NK-92 (cell line): ENCODE results near the gene BATF2.
"Not testable (repeated sequence)": the region's sequence is repeated elsewhere in the genome, so short reads cannot be mapped to it uniquely, and the experiment has no call there.

Source experiments
- DNase-seq: peaks from one replicate; lab custom pipeline; 2025; ENCODE audit not compliant: unreplicated experiment; lab: John Stamatoyannopoulos, UW

The BATF2 gene

DNA sequence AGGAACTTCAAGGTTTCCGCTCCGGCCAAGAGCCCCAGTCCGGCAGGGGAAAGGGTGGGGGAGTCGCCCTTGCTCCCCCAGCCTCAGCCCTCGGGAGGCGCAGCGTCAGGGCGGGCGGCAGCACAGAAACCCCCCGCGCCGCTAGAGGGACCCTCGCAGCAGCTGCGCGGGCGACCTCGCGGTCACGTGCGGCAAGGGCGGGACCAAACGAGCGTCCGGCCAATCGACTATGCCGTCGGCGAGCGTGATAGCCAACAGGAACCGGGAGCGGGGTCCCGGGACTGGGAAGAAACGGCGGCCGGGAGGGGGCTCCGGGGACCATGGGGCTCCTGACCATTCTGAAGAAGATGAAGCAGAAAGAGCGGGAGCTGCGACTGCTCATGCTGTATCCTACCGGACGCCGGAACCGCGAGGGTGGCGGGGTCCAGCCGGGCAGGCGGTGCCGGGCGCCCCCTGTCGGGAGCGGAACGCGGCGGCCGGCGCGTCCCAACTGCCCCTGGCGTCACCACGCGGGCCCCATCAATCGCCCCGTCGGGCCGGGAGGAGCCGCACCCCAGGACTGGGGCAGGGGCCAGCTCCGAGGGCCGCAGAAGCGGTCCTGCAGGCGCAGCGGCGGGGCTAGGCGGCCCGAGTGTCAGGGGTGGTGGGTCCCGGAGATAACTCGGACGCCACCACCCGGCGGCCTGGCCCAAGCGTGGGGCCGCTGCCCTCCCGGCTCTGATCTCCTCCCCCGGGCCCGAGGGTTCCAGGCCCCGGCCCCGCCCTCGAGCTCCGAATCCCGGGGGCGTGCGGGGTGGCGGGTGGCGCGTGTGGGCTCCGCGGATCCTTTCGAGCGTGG lies 17.3 kb upstream of the BATF2 start, which contains the start of gene ARL2:
Gene ARL2 (plus strand): TSS at position 273 of the 838 bp plus-strand sequence. CDS start 48 bp downstream, at position 321.
- DNase-seq = no peak

GRCh38 chr11:65013130-65013887 lies 16.5 kb upstream of the BATF2 start:
- DNase-seq = peak; percentile 52

- no peak for DNase-seq
These were observed 12.1 kb upstream of the BATF2 start for GRCh38 chr11:65008873-65009272.

GRCh38 chr11:65008016-65008415 lies 11.2 kb upstream of the BATF2 start:
- no peak for DNase-seq

- DNase-seq = not testable (repeated sequence)
These were observed 7.2 kb upstream of the BATF2 start for GRCh38 chr11:65003968-65004367.

DNA sequence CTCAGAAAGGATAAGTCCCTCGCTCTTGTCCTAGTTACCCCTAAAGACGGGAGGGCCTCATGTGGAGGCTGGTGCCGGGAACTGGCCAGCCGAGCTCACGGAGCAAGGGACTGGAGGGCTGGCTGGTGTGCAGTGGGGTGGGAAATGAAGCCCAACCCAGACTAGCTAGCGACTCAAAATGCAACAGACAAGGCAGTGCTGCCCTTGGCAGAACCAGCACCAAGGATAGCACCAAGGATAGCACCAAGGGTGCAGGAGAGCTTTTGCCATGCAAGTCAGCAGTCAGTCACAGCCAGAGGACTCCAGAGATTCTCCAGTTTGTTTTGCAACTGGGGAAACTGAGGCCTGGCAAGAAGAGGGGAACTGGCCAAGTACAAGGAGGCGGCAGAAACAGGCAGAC lies 6.5 kb upstream of the BATF2 start:
- no peak for DNase-seq

GRCh38 chr11:65002706-65003105 lies 5.9 kb upstream of the BATF2 start:
- DNase-seq = no peak

DNA sequence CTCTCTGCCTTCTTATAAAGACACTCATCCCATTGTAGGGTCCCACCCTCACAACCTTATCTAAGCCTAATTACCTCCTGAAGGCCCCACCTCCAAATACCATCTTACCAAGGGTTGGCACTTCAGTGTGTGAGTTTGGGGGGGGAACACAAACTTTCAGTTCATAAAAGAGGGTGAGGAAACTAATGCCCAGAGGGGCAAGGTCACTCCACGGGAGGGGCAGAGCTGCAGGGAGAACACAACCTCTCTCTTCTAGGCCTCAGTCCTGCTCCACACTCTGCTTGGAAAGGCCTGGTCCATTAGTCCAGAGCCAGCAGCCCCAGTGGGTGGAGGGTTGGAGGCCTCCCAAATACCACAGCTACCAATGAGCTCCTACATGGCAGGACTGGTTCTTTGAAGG lies 2.7 kb upstream of the BATF2 start:
- no peak for DNase-seq

DNA sequence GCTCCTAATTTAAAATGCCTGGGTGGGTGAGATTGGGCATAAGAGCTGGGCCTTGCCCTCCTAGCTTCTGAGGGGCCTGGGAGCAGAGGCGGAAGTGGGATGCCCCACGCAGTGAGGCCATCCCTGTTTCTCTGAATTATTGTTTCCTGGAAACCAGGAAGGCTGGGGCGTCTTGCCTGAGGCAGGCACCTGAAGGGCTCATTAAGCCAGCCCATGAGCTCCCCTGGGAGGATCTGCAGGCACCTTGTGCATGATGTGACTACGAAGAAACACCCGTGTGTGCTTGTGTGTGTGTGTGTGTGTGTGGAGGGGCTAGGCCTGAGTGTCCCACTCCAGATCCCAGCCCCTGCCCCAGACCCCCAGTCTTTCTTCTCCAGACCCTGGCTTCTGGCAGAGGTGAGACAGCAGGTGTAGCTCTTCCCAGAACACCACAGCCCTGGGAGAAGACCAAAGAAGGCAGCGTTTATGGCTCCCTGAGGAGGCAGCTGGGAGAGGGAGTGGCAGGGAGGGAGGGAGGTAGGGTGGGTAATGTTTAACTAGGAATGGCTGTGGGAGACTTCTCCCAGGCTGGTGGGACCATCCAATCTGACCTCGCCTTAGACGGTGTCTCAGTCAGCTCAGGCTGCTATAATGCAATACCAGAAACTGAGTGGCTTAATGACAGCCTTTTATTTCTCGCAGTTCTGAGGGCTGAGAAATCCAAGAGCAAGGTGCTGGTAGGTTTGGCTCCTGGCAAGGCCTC lies 2.1 kb upstream of the BATF2 start:
- no peak for DNase-seq

GRCh38 chr11:64998141-64998540 lies 1.4 kb upstream of the BATF2 start:
- no peak for DNase-seq

DNA sequence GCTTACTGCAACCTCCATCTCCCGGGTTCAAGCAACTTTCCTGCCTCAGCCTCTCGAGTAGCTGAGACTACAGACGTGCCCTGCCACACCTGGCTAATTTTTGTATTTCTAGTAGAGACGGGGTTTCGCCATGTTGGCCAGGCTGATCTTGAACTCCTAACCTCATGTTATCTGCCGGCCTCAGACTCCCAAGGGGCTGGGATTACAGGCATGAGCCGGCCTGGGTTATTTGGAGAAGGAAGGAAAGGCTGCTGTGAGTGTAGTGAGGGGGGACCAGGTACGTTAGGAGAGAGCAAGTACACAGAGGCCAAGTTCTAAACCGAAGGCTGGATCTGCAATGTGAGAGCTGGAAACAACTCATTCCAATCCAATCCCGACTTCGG lies 453 bp downstream of the BATF2 start:
- DNase-seq = no peak

DNA sequence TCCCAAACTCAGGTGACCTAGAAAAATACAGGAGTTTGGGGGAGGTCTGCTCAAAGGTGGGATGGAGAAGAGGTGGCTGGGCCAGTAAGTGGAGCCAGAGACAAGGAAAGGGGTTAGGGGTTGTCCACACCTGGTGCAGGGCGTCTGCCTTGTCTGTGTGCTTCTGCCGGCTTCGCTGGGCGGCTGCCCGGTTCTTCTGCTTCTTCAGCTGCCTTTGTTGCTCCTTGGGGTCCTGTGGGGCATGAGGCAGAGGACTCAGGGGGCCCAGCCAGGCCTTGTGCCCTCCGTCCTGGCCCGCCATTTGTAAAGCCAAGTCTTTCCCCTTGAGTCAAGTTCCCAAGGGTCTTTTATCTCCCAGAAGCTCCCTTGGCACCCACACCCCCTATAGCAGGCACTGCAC lies 2.5 kb downstream of the BATF2 start:
- no peak for DNase-seq

DNA sequence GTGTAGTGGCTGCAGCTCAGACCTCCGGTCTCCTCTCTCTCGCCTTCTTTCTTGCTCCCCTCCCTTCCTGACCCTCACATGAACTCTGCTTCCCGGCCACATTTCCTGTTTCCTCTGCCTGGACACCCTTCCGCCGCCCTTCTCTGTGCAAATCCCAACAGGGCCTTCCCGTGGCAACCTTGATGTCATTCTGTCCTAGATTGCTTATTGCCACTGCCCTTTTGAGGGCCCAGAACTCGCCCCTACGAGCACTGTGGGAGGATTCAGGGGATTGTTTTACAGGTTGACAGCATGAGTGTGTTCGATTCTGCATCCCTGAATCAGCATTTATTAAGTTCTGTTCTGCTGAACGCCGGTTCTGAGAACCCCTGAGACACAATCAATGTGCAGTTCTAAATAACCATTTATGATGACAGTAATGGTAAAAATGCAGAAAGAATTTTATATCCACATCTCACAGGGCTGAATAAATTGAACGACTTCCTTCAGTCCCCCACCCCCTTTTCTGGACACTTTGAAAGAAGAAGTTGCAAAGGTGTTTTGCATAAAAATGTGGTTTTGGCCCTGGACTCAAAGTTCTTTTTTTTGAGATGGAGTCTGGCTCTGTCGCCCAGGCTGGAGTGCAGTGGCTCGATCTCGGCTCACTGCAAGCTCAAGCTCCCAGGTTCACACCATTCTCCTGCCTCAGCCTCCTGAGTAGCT lies 6.4 kb downstream of the BATF2 start:
- DNase-seq = no peak

DNA sequence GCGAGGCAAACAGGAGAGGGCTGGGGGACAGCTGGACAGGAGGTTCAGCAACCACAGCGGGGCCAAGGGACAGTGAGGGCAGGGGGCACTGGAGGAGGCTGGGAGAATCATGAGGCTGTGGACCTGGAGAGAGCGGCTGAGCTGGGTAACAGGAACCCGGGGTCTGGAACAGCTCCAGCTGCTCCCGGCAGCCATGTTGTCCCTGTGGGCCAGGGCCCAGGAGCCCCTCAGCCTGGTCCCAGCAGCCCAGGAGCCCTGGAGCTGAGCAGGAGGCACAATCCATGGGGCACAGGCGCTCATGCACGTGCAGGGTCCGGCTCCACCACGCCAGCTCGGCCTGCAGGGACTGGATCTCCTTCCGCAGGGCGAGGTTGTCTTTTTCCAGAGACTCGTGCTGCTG lies 7.4 kb downstream of the BATF2 start:
- DNase-seq = no peak

DNA sequence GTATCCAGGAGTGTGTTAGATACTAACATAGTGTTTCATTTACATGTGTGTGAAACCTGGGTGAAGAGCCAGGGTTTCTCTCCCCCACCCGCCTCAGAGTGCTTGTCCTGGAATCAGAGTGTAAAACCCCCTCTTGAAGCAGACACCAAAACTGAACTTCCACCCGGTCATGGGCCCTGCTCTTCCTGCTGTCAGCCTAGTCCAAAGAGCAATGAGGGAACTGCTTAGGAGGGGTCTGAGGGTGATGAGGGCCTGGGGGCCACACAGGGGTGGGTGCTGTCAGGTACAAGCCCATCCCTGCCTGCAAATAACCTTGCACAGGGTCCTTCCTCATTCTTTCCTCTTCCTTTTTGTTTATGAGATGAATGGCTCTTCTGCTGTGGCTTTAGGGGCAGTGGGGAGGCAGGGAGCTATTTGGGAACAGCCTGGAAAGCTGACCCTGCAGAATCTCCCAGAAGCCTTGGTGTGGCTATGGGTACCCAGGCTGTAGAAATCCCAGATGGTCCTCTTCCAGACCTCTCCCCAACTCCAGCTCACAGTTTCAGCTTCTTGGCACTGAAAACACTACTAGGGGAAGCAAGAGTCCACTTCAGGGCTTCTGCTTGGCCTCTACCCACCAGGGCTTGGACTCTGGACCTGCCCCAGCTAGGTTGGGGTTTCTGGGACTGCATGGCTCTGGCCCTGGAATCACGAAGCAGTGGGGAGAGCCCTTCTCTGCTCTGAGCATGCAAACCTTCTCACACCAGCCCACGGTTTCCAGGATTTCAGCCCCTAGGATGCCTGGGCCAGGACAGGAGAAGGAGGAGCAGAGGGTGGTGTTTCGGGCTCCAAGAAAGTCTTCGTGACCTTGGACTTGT lies 8.5 kb downstream of the BATF2 start:
- DNase-seq = no peak

DNA sequence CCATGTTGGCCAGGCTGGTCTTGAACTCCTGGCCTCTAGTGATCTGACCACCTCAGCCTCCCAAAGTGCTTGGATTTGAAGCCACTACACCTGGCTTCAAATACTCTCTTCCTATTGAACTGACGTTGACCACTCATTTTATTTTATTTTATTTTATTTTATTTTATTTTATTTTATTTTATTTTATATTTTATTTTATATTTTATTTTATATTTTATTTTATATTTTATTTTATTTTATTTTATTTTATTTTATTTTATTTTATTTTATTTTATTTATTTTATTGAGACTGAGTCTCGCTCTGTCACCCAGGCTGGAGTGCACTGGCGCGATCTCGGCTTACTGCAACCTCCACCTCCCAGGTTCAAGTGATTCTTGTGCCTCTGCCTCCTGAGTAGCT lies 13.4 kb downstream of the BATF2 start:
- DNase-seq = not testable (repeated sequence)

- no peak for DNase-seq
These were observed 20.1 kb downstream of the BATF2 start for GRCh38 chr11:64976651-64977050.

GRCh38 chr11:64974124-64974523 lies 22.6 kb downstream of the BATF2 start:
- DNase-seq = no peak

DNA sequence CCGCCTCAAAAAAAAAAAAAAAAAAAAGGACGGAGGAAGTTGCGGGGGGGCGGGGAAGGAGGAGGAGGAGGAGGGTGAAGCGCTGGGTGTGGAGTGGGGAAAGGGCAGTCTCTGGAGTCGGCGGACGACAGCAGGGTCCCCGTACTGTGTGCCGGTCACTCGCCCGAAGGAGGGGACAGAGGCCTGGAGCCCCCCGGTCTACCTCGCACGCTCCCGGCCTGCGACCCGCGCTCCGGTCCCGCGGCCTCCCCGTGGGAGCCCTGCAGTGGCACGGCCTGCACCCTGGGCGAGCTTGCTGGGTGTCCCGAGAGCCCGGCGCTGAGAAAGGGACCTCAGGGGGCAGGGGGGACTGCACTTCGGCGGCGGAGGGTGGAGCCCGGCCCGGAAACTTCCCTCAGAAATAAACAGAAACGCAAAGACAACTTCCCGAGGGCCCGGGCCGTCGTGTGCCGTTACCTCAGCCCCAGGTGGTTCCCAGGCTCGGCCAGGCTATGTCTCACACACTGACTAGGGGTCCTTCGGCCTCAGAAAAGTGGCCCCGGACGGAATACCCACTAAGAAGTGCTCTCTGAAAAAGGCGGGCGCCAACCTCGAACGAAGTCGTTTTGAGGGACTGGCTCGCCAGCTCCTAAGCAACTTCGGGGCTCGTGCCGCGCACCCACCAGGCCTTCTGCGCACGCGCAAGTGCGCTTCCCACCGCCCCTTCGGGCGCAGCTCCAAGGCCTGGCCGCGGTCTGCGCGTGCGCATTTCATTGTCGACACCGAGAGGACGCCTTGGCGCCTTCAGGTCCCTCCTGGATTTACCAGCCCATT lies 25.1 kb downstream of the BATF2 start, which contains the start of gene MAJIN:
Gene MAJIN (minus strand): TSS at position 688 of the 813 bp plus-strand sequence. CDS start 12,703 bp downstream, outside the sequence.
- DNase-seq = peak; percentile 22
